ENCODE measurements around the gene ILK.

ILK gene

DNA sequence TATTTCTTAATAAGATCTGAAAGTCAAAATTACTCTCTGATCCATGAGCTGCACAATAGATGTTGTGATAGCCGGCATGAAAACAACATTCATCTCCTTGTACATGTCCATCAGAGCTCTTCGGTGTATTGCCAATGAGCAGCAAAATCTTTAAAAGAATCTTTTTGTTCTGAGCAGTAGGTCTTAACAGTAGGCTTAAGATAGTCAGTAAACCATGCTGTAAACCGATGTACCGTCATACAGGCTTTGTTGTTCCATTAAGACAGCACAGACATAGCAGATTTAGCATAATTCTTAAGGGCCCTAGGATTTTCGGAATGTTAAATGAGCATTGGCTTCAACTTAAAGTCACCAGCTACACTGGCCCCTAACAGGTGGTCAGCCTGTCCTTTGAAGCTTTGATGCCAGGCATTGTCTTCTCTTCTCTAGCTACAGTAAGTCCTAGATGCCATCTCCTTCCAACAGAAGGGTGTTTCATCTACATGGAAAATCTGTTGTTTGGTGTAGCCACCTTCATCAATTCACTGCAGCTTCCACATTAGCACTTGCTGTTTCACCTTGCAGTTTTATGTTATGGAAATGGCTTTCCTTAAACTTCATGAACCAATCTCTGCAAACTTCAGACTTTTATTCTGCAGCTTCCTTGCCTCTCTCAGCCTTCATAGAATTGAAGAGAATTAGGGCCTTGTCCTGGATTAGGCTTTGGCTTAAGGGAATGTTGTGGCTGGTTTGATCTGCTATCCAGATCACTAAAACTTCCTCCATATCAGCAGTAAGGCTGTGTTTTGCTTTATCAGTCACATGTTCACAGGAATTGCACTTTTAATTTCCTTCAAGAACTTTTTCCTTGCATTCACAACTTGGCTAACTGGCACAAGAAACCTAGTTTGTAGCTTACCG is 28.5 kb upstream of the ILK start:
- no peak overlapping the region for H3K27ac ChIP-seq (ENCODE audit: low read depth, low read length)
- no peak overlapping the region for H3K4me3 ChIP-seq (ENCODE audit: low read depth, low read length)
- peaks cover 21% of the 10 kb centered on the region for H3K4me1 ChIP-seq (ENCODE audit: control insufficient read depth, insufficient read depth, low read length, unreplicated experiment)
- H3K27me3 ChIP-seq (ENCODE audit: insufficient read depth, low read length), result no peaks in the 10 kb centered on the region
- no peaks in the 10 kb centered on the region; the same call in 1 of the 2 replicates for H3K36me3 ChIP-seq (ENCODE audit: insufficient read depth, low read length)
- H2AFZ ChIP-seq (ENCODE audit: low read length, unreplicated experiment), result no peak overlapping the region
- H3K79me2 ChIP-seq (ENCODE audit: control insufficient read depth, insufficient read depth, low read length, unreplicated experiment), result no peaks in the 10 kb centered on the region

DNA sequence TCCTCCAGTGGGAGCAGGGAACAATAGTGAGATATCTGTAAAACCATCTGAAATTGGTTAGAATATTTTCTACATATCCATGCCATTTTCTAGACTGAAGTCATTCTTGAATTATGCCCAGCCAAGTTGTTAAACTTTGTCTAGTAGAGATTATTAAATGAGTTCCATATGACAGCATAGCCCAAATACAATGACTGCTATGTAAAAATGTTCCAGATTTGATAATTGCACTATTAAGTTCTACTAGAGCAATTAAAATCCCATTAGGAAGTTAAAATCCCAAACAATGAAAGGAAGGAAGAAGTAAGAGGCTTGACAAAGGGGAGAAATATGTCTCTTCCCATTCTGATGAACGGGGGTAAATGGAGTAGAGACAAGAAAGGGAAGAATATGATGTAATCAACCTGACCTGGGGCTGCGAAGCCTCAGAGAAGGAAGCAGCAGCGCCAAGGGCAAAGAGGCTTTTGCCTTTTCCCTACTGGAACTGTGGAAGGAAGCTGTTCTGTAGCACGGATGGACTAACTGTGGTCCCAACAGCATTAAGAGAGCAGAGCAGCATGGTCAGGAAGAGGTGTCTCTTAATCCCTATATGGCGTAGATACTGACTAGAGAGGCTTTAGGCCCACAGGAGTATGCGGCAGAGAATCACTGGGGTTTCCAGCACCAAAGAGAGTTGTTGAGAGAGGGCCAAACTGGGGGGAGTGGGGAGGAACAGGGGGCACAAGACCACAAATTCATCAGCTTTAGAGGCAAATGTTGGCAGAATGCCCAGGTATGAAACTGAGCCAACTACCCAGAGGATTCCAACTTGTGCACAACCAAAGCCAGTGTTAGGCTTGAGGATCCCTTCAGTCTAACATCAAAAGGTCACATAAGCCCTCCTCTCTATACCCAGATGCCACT is 26.9 kb upstream of the ILK start:
- H2AFZ ChIP-seq (ENCODE audit: low read length, unreplicated experiment), result no peak overlapping the region
- peaks cover 20% of the 10 kb centered on the region for H3K4me1 ChIP-seq (ENCODE audit: control insufficient read depth, insufficient read depth, low read length, unreplicated experiment)
- H3K36me3 ChIP-seq (ENCODE audit: insufficient read depth, low read length), result no peaks in the 10 kb centered on the region; the same call in 1 of the 2 replicates
- no peaks in the 10 kb centered on the region for H3K27me3 ChIP-seq (ENCODE audit: insufficient read depth, low read length)
- no peak overlapping the region for H3K4me3 ChIP-seq (ENCODE audit: low read depth, low read length)
- no peaks in the 10 kb centered on the region for H3K79me2 ChIP-seq (ENCODE audit: control insufficient read depth, insufficient read depth, low read length, unreplicated experiment)
- H3K27ac ChIP-seq (ENCODE audit: low read depth, low read length), result no peak overlapping the region

DNA sequence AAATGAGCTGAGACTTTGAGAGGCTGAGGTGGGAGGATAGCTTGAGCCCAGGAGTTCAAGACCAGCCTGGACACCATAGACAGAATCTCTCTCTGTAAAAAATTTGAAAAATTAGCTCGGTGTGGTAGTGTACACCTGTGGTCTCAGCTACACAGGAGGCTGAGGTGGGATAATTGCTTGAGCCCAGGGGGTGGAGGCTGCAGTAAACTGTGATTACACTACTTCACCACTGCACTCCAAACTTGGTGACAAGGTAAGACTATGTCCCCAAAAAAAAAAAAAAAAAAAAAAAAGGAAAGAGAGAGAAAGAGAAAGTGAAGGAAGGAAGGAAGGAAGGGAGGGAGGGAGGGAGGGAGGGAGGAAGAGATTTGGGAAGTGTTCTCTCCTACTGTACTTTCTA is 25.4 kb upstream of the ILK start:
- H3K79me2 ChIP-seq (ENCODE audit: control insufficient read depth, insufficient read depth, low read length, unreplicated experiment), result no peaks in the 10 kb centered on the region
- no peak overlapping the region for H3K27ac ChIP-seq (ENCODE audit: low read depth, low read length)
- no peak overlapping the region for H3K4me3 ChIP-seq (ENCODE audit: low read depth, low read length)
- H3K36me3 ChIP-seq (ENCODE audit: insufficient read depth, low read length), result peaks cover 1% of the 10 kb centered on the region; the same call in 1 of the 2 replicates
- H3K27me3 ChIP-seq (ENCODE audit: insufficient read depth, low read length), result no peaks in the 10 kb centered on the region
- H2AFZ ChIP-seq (ENCODE audit: low read length, unreplicated experiment), result no peak overlapping the region
- peaks cover 12% of the 10 kb centered on the region for H3K4me1 ChIP-seq (ENCODE audit: control insufficient read depth, insufficient read depth, low read length, unreplicated experiment)

DNA sequence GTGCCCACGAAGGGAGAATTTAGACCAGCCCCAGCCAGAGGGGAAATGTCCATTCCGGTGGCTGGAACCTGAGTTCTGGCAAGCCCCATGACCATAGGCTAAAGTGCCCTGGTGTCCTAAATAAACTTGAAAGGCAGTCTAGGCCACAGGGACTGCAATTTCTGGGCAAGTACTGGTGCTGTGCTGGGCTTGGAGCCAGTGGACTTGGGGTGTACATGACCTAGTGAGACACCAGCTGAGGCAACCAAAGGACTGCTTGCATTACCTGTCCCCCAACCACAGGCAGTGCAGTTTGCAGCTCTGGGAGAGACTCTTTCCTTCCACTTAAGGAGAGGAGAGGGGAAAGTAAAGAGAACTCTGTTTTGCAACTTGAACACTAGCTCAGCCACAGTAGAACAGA is 23.9 kb upstream of the ILK start:
- H2AFZ ChIP-seq (ENCODE audit: low read length, unreplicated experiment), result no peak overlapping the region
- H3K4me1 ChIP-seq (ENCODE audit: control insufficient read depth, insufficient read depth, low read length, unreplicated experiment), result peaks cover 12% of the 10 kb centered on the region
- no peaks in the 10 kb centered on the region for H3K79me2 ChIP-seq (ENCODE audit: control insufficient read depth, insufficient read depth, low read length, unreplicated experiment)
- no peaks in the 10 kb centered on the region for H3K27me3 ChIP-seq (ENCODE audit: insufficient read depth, low read length)
- no peak overlapping the region for H3K27ac ChIP-seq (ENCODE audit: low read depth, low read length)
- peaks cover 13% of the 10 kb centered on the region for H3K36me3 ChIP-seq (ENCODE audit: insufficient read depth, low read length)
- no peak overlapping the region for H3K4me3 ChIP-seq (ENCODE audit: low read depth, low read length)

DNA sequence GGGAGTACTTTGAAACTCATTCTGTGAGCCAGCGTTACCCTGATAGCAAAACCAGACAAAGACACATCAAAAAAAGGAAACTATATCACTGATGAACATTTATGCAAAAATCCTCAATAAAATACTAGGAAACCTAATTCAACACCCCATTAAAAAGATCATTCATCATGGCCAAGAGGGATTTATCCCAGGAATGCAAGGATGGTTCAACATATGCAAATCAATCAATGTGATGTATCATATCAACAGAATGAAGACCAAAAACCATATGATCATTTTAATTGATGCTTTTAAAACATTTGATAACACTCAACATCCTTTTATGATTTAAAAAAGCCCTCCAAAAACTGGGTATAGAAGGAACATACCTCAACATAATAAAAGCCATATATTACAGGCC is 20.0 kb upstream of the ILK start:
- no peaks in the 10 kb centered on the region for H3K4me1 ChIP-seq (ENCODE audit: control insufficient read depth, insufficient read depth, low read length, unreplicated experiment)
- no peak overlapping the region for H3K4me3 ChIP-seq (ENCODE audit: low read depth, low read length)
- H3K27me3 ChIP-seq (ENCODE audit: insufficient read depth, low read length), result no peaks in the 10 kb centered on the region
- peaks cover 13% of the 10 kb centered on the region for H3K36me3 ChIP-seq (ENCODE audit: insufficient read depth, low read length)
- H2AFZ ChIP-seq (ENCODE audit: low read length, unreplicated experiment), result no peak overlapping the region
- H3K79me2 ChIP-seq (ENCODE audit: control insufficient read depth, insufficient read depth, low read length, unreplicated experiment), result no peaks in the 10 kb centered on the region
- H3K27ac ChIP-seq (ENCODE audit: low read depth, low read length), result no peak overlapping the region

DNA sequence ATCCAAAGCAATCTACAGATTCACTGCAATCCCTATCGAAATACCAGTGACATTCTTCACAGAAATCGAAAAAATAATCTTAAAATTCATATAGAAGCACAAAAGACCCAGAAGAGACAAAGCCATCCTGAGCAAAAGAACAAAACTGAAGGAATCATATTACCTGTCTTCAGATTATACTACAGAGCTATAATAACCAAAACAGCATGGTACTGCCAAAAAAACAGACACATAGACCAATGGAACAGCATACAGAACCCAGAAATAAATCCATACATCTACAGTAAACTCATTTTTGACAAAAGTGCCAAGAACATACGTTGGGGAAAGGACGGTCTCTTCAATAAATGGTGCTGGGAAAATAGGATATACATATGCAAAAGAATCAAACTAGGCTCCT is 19.0 kb upstream of the ILK start:
- H3K79me2 ChIP-seq (ENCODE audit: control insufficient read depth, insufficient read depth, low read length, unreplicated experiment), result no peaks in the 10 kb centered on the region
- no peak overlapping the region for H2AFZ ChIP-seq (ENCODE audit: low read length, unreplicated experiment)
- H3K36me3 ChIP-seq (ENCODE audit: insufficient read depth, low read length), result peaks cover 13% of the 10 kb centered on the region
- H3K27ac ChIP-seq (ENCODE audit: low read depth, low read length), result no peak overlapping the region
- no peak overlapping the region for H3K4me3 ChIP-seq (ENCODE audit: low read depth, low read length)
- no peaks in the 10 kb centered on the region for H3K4me1 ChIP-seq (ENCODE audit: control insufficient read depth, insufficient read depth, low read length, unreplicated experiment)
- H3K27me3 ChIP-seq (ENCODE audit: insufficient read depth, low read length), result no peaks in the 10 kb centered on the region

DNA sequence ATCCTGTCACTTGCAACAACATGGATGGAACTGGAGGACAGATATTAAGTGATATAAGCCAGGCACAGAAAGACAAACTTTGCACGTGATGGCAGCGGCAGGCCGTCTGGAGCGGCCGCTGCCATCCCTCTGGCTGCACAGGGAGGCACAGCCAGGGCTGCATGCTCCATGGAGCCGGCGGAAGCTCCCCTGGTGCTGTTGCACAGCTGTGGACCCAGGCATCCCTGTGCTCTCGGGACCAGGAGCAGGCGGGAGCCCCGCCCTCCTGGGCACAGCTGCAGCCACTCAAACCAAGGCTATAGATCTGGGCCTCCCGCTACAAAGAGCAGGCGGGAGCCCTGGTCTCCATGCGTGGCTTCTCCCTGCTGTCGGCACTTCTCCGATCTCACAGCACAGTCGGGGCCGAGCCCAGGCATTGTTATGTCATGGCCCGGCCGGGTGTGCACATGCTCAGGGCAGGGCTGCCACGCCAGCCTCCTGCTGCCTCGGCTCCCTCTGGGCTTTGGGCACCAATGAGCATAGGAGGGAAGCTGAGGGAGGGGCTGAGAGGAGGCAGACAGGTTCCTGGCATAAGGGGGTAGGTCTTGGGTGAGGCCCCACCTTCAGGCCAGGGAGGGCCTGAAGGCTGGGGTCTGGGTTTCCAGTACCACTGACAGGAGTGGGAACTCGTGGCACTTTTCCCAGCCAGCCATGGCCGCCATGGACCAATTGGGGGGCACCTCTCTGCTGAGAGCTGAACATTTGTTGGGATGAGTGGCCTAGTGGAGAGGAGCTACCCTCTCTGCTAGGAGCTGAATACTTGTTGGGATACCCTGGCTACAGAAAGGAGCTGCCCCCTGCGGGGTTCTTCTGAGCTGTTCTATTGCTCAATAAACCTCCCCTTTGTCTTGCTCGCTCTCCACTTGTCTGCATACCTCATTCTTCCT is 16.9 kb upstream of the ILK start:
- H3K36me3 ChIP-seq (ENCODE audit: insufficient read depth, low read length), result peaks cover 13% of the 10 kb centered on the region
- H2AFZ ChIP-seq (ENCODE audit: low read length, unreplicated experiment), result no peak overlapping the region
- H3K4me1 ChIP-seq (ENCODE audit: control insufficient read depth, insufficient read depth, low read length, unreplicated experiment), result no peaks in the 10 kb centered on the region
- H3K27ac ChIP-seq (ENCODE audit: low read depth, low read length), result no peak overlapping the region
- no peaks in the 10 kb centered on the region for H3K79me2 ChIP-seq (ENCODE audit: control insufficient read depth, insufficient read depth, low read length, unreplicated experiment)
- peak overlapping the region; percentile 28; the same call in 1 of the 2 replicates for H3K4me3 ChIP-seq (ENCODE audit: low read depth, low read length)
- H3K27me3 ChIP-seq (ENCODE audit: insufficient read depth, low read length), result no peaks in the 10 kb centered on the region

DNA sequence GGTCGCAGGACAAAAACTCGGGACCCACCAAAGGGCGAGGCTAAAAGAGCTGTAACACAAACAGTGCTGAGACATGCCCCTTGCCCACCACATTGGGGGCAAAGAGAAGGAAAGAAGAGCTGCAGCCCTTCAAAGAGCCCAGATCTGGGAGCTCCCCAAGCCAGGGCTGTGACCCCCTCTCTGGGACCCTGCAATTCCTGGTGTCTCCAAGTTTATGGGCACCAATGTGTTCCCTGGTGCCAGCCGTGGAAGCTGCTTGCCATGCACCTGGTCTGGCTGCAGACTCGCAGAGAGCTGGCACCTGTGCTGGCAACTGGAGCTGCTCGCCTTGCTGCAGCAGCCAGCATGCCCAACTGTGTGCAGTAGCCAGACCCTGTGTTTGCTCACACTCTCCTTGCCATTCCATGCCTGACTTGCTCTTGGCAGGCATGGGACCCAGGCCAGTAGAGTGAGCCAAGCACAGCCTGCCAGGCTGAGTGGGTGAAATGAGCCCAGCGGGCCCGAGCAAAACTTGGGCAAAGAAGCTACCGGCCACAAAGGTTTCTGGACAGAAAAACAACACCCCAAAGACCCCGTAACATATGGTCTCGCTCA is 16.1 kb upstream of the ILK start:
- no peak overlapping the region for H3K4me3 ChIP-seq (ENCODE audit: low read depth, low read length)
- no peaks in the 10 kb centered on the region for H3K27me3 ChIP-seq (ENCODE audit: insufficient read depth, low read length)
- H3K79me2 ChIP-seq (ENCODE audit: control insufficient read depth, insufficient read depth, low read length, unreplicated experiment), result no peaks in the 10 kb centered on the region
- H3K27ac ChIP-seq (ENCODE audit: low read depth, low read length), result no peak overlapping the region
- H2AFZ ChIP-seq (ENCODE audit: low read length, unreplicated experiment), result no peak overlapping the region
- H3K4me1 ChIP-seq (ENCODE audit: control insufficient read depth, insufficient read depth, low read length, unreplicated experiment), result no peaks in the 10 kb centered on the region
- peaks cover 13% of the 10 kb centered on the region for H3K36me3 ChIP-seq (ENCODE audit: insufficient read depth, low read length)

DNA sequence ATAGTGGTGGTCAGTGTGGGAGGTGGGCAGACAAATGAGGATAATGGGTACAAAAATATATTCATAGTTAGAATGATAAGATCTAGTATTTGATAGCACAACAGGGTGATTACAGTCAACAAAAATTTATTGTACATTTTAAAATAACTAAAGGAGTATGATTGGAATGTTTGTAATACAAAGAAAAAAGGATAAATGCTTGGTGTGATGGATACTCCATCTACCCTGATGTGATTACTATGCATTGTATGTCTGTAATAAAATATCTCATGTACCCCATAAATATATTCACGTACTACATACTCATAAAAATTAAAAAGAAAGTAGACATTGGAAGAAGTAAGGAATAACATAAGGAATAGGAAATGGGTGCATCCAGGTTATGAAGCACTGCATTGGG is 15.6 kb upstream of the ILK start:
- Histone ChIP-seq H3K36me3 (ENCODE audit: insufficient read depth, low read length) (peaks cover 13% of the 10 kb centered on the region), H3K27ac (ENCODE audit: low read depth, low read length) (no peak overlapping the region), H3K4me1 (ENCODE audit: control insufficient read depth, insufficient read depth, low read length, unreplicated experiment) (no peaks in the 10 kb centered on the region), H3K79me2 (ENCODE audit: control insufficient read depth, insufficient read depth, low read length, unreplicated experiment) (no peaks in the 10 kb centered on the region), H3K4me3 (ENCODE audit: low read depth, low read length) (no peak overlapping the region), H3K27me3 (ENCODE audit: insufficient read depth, low read length) (no peaks in the 10 kb centered on the region), H2AFZ (ENCODE audit: low read length, unreplicated experiment) (no peak overlapping the region)

All from ACC112 (cell line).